ENCODE results near the gene CAPN10.
A peak's percentile ranks its signal among the peaks of the same experiment; 100 is the strongest.

Gene CAPN10

GRCh38 chr2:240567872-240568677 is 18.5 kb upstream of the CAPN10 start, which contains the start of gene RNPEPL1:
Gene RNPEPL1 (plus strand): TSS chr2:240568484. CDS start chr2:240568587, 103 bp downstream.
- peak within 1 kb of the TSS; percentile 52 for H3K4me3 ChIP-seq (ENCODE audit: control insufficient read depth, low read depth, low read length)
- TF ChIP-seq CTCF (conservative IDR thresholded peaks at IDR 0.05; ENCODE audit: control insufficient read depth, insufficient read depth, low read depth, low read length) = no peak
- no peak for DNase-seq (ENCODE audit: low read depth)

- TF ChIP-seq CTCF (conservative IDR thresholded peaks at IDR 0.05; ENCODE audit: control insufficient read depth, insufficient read depth, low read depth, low read length) = no peak
- peak overlapping the region; percentile 46 for H3K4me3 ChIP-seq (ENCODE audit: control insufficient read depth, low read depth, low read length)
- peak; percentile 58 for DNase-seq (ENCODE audit: low read depth)
Measured at GRCh38 chr2:240568678-240569522, 17.6 kb upstream of the CAPN10 start.

- DNase-seq (ENCODE audit: low read depth) = no peak
- TF ChIP-seq CTCF (conservative IDR thresholded peaks at IDR 0.05; ENCODE audit: control insufficient read depth, insufficient read depth, low read depth, low read length) = no peak
- peak overlapping the region; percentile 46 for H3K4me3 ChIP-seq (ENCODE audit: control insufficient read depth, low read depth, low read length)
Measured at GRCh38 chr2:240569523-240569997, 17.0 kb upstream of the CAPN10 start.

GRCh38 chr2:240569998-240570530 is 16.5 kb upstream of the CAPN10 start:
- no peak overlapping the region for H3K4me3 ChIP-seq (ENCODE audit: control insufficient read depth, low read depth, low read length)
- TF ChIP-seq CTCF (conservative IDR thresholded peaks at IDR 0.05; ENCODE audit: control insufficient read depth, insufficient read depth, low read depth, low read length) = no peak
- no peak for DNase-seq (ENCODE audit: low read depth)

- DNase-seq (ENCODE audit: low read depth) = no peak
- H3K4me3 ChIP-seq (ENCODE audit: control insufficient read depth, low read depth, low read length) = no peak overlapping the region
- no peak for TF ChIP-seq CTCF (conservative IDR thresholded peaks at IDR 0.05; ENCODE audit: control insufficient read depth, insufficient read depth, low read depth, low read length)
Measured at GRCh38 chr2:240570531-240571313, 15.8 kb upstream of the CAPN10 start.

Measured in fibroblast of mammary gland (primary cell).